ENCODE results near the gene DAZ3. TPM values are rescaled to one million over a fixed set of nuclear protein-coding genes. Genes with fewer than 3 reads are reported as not detected.
"Not testable (repeated sequence)": the region's sequence is repeated elsewhere in the genome, so short reads cannot be mapped to it uniquely, and the experiment has no call there.

DAZ3 gene
- total RNA-seq, result not detected

- DNase-seq, result not testable (repeated sequence)
Measured at GRCh38 chrY:24813293-24813692, at the start of gene DAZ3. TSS of gene DAZ3 (minus strand) at chrY:24813393. CDS start at chrY:24813185, 208 bp downstream.

GRCh38 chrY:24833619-24834018 is 20.4 kb upstream of the DAZ3 start, which contains the start of gene DAZ4:
TSS of gene DAZ4 (plus strand) at chrY:24833919. CDS start at chrY:24834127, 208 bp downstream.
- not testable (repeated sequence) for DNase-seq

- DNase-seq, result not testable (repeated sequence)
Measured at GRCh38 chrY:24825069-24825468, 11.9 kb upstream of the DAZ3 start.

- DNase-seq, result not testable (repeated sequence)
Measured at GRCh38 chrY:24824184-24824879, 11.1 kb upstream of the DAZ3 start.

- DNase-seq, result not testable (repeated sequence)
Measured at GRCh38 chrY:24821836-24822235, 8.6 kb upstream of the DAZ3 start.

Other genes with a start within 250 kb of the DAZ3 start
- not detected for gene BPY2B, start 195.4 kb downstream of the DAZ3 start, total RNA-seq
- not detected for gene DAZ4, start 20.5 kb upstream of the DAZ3 start, total RNA-seq
- gene BPY2C, start 238.7 kb upstream of the DAZ3 start, total RNA-seq, result not detected

Measured in occipital lobe (tissue), 2 donors.